ENCODE measurements around the gene CST9L.

The CST9L gene

DNA sequence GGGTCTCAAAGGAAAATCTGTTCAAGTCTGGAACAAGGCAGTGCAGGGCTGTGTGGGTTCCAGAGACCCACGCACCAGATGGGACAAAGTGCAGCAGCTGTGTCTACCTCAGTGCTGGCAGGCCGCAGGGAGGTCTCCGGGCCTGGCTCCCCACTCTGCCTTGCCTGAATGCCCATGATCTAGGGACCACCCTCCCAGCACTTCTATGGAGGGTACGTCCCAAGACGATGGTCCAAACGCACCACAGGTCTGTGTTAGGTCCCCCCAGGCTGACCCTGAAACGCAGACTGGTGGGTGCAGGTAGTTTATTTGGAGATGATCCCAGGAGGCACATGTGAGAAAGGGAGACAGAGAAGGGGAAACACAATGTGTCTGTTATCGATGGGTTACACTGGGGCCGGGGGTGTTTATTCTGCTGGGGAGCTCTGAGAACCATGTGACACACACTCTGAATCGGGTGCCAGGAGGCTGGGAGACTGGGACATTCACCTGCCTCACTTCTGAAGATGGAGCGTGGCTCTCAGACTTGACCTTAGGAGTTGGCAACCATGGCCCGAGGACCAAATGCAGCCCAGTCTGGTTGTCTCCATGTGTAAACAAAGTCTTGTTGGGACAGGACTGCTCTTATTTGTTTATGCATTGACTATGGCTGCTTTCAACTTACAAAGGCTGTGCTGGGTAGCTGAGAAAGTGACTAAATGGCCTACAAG is 21.7 kb downstream of the CST9L start:
- DNase-seq (ENCODE audit: low spot score): no peak

DNA sequence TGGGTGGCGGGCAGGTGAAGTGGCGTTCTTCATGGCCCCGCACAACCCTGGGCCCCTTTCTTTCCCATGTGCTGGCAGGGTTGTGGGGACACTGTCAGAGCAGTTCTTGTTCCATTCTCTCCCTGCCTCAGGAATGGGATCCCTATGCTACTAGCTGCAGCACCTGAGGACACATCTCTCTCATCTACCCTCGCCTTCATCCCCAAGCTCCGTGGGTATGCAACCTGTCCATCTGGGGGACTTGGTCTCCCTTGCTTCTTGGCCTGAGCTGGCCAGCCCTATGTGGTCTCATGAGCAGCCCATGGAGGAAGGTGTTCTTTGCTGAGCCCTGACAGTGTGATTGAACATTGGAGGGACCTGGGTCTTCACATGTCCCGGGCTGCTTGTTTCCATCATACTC is 24.2 kb downstream of the CST9L start:
- no peak for DNase-seq (ENCODE audit: low spot score)

DNA sequence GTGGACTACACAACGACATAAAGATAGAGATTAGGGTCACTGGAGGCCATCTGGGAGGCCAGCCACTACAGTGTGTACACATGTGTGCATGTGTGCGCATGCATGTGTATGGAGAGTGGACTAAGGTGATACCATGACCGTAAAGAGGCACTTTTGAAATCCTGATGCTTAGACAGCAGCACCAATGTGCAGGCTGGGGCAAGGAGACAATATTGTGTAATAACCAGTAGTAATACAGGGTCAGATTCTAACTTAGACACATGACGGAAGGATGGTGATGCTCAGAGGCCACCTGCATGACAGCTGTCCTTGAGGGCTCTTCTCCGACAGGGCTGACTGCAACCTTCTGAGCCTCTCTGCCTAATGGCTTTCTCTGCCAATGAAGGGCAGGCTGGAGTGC is 25.5 kb downstream of the CST9L start:
- DNase-seq (ENCODE audit: low spot score): no peak

GRCh38 chr20:23541776-23542175 is 26.5 kb downstream of the CST9L start:
- DNase-seq (ENCODE audit: low spot score): no peak

DNA sequence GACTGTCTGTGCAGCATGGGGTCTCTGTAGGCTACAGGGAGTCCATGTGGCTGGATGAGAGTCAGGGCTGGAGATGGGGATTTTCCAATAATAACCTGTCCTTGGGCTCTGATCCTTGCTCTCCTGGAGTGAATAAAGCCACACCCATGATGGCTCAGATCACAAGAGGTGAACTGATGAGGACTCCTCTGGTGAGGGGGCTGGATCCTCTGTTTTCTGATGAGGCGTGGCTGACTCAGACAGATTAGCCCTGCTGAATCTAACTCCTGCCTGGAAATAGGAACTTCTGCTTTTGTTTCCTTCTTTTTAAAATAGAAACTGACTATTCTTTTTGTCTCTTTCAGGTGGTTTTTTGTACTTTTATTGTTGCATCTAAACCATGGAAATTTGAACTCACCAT is 27.0 kb downstream of the CST9L start:
- no peak for DNase-seq (ENCODE audit: low spot score)

DNA sequence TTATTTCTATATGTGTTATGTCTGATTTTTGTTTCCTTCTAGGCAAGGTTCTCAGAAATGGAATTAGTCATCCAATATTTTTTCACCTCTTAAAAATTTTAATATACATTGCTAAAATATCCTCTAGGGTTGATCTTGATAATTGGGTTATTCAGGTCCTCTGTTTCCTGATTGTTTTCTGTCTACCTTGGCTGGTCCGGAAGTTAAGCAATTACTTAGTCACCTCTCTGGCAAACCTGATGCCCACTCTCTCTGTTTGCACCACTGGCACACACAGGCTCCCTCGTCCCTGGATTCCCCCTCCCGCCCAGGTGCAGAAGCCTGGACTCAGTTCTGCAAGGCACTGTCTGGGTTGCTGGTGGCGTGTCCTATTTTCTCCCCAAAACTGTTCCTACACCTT is 27.7 kb downstream of the CST9L start:
- DNase-seq (ENCODE audit: low spot score): no peak

- DNase-seq (ENCODE audit: low spot score): no peak
These were observed 31.3 kb downstream of the CST9L start for GRCh38 chr20:23537030-23537429.

DNA sequence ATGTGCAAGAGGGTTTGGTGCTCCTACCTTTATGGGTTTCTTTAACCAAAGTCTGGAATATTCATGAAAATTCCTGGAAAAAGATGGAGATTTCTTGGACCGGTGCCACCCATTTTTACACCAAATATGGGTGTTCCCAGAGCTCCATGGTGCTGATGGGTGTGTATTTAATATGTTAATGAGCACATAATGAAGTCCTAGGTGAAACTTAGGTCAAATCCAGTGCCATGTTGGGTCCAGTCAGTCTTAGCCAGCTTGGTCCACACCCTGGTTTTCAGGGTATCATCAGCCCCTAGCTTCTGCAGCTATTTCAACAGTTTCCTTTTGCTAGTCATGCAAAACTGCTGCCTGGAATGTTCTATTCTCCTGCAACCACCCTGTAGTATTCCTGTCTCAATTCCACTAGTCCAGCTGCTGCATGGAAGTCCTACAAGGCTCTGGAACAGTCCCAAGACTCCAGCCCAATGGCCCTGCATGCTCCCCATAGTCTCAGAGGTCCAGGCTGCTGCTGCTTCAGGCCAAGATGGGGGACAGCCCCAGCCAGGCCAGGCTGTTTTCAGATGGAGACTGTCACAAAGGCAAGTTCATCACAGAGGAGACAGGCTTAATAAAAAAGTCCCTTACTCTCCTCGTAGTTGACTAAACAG is 31.8 kb downstream of the CST9L start:
- no peak for DNase-seq (ENCODE audit: low spot score)

DNA sequence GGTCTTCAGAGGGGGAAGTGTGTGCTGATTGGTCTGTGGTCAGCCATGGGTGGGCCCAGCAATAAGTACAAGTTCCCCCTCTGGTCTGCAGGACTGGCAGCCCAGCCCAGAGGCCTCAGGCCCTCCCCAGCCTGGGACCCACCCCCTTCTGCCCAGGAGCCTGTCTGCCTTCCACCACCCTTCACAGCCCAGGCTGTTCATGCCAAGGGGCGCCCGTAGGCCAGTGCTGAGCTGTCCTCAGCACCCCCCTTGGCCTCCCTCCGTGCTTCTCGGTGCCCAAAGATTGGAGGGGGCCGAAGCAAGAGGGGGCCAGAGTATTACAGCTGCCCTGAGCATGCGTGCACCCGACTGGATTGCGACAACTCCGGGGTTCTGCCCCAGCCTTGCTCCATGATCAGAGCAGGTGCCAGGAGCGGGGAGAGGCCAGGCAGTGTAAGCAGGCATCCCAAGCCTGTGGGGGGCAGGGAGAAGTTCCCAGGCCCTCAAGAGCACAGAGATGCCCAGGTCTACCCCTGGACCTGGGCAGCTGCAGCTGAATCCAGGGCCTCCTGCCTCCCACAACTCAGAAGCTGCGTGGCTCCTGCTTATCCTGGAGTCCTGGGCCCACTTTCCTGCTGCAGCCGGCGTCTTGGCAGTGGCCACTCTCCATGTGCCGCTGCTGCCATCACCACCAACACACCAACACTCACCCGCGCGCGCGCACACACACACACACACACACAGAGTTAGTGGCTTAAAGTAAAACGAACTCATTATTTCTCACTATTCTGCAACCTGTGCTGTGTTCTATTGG is 33.3 kb downstream of the CST9L start:
- DNase-seq (ENCODE audit: low spot score): no peak

DNA sequence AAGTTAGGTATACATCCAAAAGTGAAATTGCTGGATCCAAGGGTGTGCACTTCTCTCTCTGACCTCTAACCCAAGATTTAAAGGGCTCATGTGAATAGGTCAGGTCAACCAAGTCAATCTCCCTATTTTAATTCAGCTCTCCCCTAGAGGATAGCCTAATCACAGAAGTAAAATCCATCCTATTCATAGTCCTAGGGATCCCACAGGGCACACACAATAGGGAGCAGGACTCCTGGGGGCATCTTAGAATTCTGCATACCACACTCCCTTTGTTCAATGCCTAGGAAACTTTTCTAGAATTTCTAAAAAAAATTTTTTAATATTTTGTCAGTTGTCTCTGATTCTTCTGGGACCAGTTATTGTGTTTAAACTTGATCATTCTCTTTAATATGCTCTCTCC is 35.1 kb downstream of the CST9L start:
- no peak for DNase-seq (ENCODE audit: low spot score)

GRCh38 chr20:23532533-23532932 is 35.8 kb downstream of the CST9L start:
- no peak for DNase-seq (ENCODE audit: low spot score)

GRCh38 chr20:23530937-23531567 is 37.2 kb downstream of the CST9L start:
- DNase-seq (ENCODE audit: low spot score): no peak

GRCh38 chr20:23528867-23529431 is 39.3 kb downstream of the CST9L start:
- no peak for DNase-seq (ENCODE audit: low spot score)

DNA sequence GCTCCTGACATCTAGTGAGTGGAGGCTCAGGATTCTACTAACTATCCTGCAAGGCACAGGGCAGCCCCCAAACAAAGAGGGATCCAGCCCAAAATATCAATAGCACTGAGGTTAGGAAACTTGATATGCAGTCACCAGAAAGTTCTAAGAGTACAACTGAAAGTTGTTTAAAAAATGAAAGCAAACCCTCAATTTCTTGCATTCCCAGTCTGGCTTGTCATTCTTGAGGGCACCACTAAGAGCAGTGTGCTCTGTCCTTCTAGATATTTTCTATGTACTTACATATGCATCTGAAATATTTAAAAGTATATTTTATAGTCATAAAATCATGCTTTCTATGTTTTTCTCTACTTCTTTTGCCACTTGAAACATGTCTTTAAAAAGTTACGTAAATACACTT is 41.4 kb downstream of the CST9L start:
- DNase-seq (ENCODE audit: low spot score): no peak

DNA sequence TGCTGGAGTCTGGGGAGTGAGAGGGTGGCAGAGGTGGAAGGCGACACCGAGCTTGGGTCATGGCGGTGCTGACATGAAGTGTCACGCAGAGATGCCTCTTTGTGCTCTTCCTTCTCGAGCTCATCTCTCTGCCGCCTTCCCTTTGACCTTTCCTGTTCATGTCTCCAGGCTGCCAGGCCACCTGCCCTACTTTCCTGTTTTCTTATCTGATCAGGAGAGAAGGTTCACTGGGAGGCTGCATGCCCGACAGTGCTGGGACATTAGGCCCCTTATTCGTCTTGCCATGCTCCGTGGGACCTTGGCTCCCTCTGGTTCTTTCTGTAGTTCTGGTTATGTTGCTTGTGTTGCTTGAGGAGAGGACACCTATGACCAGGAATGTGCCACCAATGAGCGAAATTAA is 44.1 kb downstream of the CST9L start:
- no peak for DNase-seq (ENCODE audit: low spot score)

DNA sequence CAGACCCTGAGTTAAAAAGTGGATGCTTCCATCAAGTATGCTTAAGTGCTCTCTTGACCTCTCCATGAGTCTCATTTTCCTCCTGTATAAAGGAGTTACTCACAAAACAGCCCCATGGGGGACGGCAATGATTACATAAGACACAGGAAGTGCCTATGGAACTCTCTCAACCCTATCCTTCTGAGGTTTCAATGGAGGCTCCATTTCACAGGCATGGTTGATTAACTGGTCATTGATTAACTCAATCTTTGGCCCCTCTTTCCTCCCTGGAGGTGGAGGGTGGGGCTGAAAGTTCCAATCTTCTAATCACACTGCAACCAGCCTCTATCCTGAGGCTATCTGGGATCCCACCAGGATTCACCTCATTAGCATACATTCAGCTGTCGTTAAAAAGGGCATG is 48.1 kb downstream of the CST9L start:
- DNase-seq (ENCODE audit: low spot score): no peak

- no peak for DNase-seq (ENCODE audit: low spot score)
These were observed 48.7 kb downstream of the CST9L start for GRCh38 chr20:23519556-23519955.

GRCh38 chr20:23517719-23518118 is 50.6 kb downstream of the CST9L start:
- no peak for DNase-seq (ENCODE audit: low spot score)

GRCh38 chr20:23515250-23515939 is 52.9 kb downstream of the CST9L start:
- DNase-seq (ENCODE audit: low spot score): no peak

GRCh38 chr20:23514848-23515247 is 53.4 kb downstream of the CST9L start:
- no peak for DNase-seq (ENCODE audit: low spot score)
